NCI-H510A treated with DMSO at 0.1 percent for 48 hours (cell line): ENCODE data around the gene GPRIN3.

ENCODE experiments used
- DNase-seq: peaks from one replicate; lab custom pipeline; 2025; lab: John Stamatoyannopoulos, UW

GPRIN3 gene

DNA sequence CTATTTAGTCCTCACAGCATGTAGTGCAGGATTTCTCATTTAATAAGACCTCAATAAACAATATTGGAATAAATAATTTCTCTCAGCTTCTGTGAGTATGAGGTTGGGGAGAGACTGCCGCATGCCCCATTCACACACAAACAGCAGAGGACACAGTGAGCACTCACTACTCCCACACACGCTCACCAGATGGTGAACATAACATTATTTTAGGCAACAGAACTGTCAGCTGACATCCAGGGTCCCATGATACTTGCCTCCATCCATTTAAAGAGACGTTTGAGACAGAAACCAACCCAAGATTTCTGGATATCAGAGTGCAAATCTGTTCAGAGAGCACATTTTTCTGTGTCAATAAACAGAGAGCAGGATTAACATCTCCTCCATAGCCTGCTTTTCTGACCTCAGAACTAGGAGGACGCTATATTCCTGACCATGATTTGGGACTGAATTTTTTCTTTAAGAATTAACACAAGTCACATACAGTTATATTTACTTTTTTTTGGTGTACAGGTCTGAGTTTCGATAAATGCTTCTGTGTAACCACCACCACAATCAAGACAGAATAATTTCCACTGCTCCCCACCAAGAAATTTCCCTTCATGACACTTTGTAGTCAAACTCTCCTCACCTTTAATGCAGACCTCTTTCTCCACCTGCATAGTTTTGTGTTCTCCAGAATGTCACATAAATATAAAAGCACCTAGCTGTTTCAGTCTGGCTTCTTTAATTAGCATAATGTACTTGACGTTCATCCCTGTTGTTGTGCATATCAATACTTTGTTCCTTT lies 16.7 kb downstream of the GPRIN3 start:
- no peak for DNase-seq

DNA sequence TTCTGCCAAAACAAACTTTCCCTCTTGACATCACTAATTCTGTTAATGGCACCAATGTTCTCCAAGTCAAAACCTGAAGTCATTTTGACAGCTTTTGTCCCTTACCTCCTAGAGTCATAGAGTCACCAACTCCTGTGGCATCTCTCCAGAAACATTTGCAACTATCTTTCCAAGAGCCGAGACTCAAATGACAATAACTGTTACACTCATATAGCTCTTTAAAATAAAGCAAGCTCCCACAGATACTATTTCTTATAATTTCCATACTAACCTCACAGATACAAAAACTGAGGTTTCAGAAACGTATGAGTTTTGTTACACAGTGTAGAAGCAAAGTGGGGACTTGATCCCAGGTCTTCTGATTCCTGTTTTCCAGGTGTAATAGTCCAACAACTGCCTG lies 18.3 kb downstream of the GPRIN3 start:
- DNase-seq = no peak

DNA sequence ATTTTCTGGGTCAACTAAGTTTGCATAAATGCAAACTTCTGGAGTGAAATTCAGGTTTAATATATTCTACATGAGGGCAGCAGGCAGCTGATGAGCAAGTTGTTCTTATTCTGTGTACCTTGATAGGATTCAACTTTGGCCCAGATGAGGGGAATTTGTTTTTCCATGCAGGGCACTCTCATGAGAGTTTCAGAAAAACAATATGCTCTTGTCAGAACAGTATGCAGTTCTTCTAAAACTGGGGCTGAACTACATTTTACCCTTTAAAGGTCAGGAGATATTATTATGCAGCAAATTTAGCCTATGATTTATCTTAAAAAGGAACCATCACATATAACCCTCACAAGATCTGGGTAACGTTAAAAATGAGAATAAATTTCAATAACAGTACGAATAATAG lies 19.2 kb downstream of the GPRIN3 start:
- no peak for DNase-seq

DNA sequence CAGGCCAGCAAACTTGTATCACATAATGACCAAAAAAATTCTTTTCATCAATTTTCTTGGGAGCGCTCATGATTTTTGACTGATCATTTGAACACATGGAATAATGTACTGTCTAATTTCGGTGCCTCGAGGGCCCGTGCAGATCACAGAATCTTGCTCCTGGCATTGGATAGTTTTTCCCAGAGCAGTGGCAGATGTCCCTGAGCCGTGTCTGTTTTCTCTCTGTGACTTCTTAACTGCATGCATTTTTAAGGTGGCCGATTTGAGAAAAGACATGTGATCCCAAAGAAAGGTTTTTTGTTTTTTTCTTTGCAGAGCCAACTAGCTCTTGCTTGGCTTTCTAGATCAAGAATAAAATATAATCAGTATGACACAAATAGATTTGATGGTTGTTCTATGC lies 19.7 kb downstream of the GPRIN3 start:
- DNase-seq = no peak

DNA sequence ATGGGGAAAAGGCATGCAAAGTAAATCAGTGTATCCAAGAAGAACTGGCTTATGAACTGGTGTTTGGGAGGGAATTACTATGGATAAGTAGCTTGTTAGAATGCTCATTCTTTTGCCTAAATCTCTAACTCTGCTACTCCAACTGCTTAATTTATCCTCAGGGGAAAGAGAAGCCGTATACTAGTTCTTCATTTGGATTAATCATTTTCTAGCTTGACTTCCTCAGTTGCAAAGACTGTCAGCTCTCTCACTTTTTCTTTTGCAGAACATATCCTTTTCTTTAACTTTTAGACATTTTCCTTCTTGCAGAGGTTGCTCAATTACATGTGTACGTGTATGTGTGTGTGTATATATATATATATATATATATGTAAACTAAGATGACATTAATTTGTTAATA lies 21.9 kb downstream of the GPRIN3 start:
- DNase-seq = no peak

DNA sequence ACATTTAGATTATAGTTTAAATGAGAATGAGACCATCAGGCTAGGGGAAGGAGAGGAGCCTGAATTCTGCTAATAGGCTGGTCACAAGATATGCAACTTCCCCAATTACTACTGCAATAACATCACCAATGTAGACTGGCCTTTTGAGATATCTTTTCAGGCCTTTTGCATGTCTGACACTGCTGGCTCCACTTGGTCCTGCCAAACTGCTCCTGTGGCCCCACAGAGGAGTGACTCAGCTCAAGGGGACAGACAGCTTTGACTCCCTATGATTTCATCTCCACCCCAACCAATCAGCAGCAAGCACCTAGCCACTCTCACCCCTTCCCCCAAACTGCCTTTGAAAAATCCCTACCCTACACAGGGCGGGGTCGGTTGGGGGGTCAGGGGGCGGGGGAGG lies 22.8 kb downstream of the GPRIN3 start:
- no peak for DNase-seq

DNA sequence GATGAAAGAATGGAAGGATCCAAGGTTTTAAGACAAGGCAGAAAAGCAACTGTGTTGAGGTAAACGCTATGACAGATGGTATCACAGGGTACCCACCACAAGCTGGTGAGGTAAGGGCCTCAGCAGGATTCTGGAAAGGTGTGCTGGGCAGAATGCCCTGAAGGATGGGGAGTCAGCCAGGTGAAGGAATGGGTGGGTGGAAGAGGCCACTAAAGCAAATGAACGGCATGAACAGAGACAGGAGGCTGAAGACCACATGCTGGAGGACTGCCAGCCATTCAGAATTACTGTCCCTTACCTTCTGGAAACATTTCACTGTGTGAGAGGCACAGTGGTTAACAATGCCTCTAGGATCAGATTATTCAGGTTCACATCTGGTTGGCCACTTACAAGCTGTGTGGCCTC lies 23.6 kb downstream of the GPRIN3 start:
- no peak for DNase-seq

DNA sequence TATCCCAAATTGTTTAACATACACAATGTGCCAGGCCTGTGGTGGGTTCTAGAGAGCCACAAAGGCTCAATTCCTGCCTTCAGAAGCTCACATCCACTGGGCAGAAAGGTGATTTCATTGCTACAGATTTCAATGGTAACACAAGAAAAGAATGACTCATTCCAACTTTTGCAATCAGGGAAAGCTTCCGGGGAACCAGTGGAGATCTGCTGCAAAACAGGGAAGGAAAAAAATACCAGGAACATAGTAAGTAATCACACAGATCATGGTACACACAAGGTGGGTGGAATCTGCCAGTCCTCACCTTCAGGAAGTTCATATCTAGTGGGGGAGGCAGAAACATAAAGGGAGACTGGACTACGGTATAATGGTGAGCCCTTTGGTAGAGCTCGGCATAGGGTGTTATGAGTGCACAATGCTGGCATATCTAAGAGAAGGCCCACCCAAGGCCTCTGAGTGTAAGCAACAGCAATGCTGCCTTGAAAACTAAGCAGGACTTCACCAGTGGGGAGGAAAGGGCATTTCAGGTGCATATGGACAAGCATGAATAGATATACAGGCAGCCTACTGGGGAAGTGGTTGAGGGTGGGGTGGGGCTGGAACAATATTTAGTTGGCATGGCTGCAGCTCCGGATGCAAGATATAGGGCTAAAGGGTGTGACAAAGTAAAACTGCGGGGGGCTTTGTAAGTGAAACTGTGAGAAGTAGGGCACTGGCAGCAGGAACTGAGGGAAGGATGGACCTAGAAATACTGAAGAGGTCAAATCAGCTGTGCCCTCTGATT lies 24.2 kb downstream of the GPRIN3 start:
- DNase-seq = no peak

DNA sequence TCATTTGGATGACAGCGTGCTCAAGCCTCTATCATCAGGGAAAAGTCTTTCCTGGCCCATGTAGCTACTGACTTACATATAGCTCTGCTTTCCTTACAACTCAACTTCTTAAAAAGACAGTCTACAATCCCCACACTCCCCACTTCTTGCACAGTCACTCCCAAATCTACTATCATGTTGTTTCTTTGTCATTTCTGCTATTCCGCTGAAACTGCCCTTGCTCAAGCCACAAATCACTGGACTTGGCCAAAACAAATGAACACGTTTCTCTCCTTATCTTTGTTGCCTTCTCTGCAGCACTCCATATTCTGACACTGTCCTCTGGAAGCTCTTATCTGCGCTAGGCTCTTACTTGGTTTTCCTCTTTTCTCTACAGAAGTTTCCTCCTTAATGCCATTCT lies 28.2 kb downstream of the GPRIN3 start:
- no peak for DNase-seq

DNA sequence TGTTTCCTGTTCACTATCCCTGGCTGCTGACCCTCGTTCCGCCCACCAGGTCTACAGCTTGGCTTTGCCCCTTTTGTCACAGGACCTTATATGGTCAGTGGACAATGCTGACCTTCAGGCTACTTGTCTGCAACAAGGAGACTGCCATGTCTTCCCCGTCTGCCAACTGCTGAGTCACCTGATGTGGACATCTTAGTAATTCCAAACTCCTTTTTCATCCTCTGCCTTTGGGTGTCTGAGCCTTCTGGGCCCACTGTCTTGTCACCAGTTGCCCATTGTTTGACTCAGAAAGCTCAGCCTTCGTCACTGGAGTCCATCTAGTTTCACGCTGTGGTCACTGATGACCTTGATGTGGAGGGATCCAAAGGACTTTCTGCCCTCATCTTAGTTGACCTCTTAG lies 30.2 kb downstream of the GPRIN3 start:
- no peak for DNase-seq

DNA sequence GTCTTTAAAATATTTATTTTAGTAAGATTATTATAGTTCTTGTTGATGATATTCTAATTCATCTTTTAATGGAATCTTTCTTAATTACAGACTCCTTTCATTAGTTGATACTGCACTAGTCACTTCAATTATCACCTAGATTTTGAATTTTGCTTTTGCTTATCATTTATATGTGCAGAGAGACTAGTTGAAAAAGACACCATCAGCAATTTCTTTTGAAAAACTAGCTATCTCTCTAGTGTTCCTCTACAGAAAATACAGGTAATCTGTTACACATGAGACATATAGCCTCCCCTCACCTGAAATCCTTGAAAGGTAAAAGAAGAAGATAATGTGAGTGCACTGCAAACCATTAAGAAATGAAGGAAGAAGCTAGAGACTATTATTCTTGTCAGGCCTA lies 31.3 kb downstream of the GPRIN3 start:
- no peak for DNase-seq

DNA sequence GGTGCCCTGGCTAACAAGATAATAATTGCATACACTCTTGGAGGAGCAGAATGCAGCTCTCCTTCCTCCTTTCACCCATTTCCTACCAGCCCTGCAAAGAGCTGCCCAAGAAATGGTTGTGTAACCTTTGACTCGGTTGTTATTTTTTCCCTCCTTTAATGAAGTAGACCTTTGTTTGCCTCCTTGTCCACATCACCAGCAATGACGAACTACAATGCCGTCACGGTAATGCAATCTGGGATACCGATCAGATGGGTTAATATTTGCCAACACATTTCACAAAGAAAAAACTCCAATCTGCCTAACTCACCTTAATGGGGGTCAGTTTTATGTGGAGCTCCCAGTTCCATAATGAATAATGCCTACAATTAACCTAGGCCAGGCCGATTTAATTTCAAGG lies 32.0 kb downstream of the GPRIN3 start:
- no peak for DNase-seq

DNA sequence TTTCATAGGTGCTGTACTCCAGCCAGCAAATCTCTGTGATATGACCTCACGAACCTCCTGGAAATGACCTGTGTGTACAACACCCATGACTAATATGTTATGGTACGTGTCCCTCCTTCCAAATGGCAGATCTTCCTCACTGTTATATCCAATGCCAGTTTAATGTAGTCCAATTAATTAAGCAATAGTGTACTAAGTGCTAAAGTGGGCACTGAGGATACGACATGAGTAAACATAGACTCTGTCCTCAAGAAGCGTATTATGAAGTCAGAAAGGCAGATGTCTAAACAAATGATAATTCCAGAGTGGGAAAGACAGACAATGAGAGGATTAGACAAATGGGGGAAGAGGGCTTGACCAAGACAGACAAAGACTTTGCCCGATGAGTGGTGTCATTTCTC lies 33.9 kb downstream of the GPRIN3 start:
- DNase-seq = peak; percentile 38

DNA sequence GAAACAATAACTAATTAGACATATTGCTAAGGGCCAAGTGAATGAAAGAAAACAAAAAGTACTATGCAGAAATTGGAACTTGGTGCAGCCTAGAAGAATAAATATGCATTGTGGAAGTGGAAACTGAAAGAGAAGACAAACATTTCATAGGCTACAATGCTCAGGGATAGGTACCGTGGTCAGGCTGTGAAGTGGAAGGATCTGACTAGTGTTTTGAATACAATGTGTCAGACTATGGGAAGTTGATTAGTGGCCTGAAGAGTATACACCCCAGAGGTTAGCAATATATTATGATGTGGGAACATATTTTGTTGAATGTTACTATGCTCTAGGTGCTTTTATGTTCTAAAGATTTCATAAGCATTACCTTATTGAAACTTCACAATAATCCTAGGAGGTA lies 36.8 kb downstream of the GPRIN3 start:
- DNase-seq = peak; percentile 5

DNA sequence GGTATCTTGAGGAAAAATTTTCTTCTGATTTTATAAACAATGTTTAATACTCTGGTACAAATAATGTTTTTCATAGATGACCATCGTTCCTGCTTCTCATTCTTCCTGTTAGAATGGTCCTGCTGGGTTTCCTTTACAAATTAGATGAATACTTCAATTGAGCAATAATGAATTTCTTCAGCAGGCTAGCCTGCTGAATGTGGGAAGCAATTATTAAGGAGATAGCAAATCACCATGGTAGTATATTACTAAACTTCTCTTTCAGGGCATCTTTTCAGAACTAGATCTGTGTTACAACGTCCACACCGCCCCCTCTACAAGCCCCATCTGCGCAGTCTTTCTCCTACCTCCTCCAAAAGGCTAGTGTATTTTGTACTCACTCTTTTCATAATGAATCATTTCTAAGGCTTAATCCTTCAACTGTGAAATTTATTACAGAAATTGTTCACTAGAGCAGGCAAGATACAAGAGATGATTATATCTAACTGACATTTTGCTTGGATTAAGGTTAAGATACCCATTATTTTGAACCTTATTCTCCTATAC lies 38.4 kb downstream of the GPRIN3 start:
- no peak for DNase-seq

DNA sequence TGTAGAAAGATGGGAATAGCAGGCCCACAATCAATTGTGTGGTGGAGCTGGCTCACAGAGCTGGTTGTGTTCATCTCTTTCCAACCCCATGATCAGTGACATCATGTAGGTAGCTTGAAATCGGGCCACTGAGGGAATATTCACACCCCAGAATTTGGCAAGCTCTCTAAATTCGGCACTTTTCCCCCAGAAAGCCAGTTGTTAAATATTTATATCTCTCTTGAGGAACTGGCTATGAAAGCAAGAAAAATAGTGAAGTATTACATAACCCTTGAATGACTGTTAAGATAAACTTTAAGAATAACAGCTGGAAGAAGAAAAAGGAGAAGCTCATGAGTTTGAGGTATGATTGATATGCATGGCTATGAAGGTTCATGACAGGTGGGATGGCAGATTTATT lies 38.9 kb downstream of the GPRIN3 start:
- DNase-seq = no peak

DNA sequence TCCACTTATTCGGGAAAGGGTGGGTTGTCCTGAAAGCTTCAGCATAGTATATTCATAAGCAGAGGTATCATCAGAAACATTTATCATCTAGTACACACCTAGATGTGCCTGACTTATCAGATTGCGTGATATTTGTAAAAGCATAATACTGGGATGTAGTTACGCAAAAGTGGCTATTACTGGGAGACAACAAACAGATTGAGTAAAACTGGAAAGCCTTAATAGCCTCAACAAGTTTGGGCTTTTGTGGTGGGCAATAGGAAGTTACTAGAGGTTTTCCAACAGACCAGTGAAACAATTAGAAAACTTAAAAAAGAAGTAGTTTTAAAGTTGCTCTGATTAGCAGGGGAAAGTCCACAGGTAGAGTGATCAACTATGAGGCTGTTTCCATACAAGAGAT lies 39.8 kb downstream of the GPRIN3 start:
- DNase-seq = no peak

DNA sequence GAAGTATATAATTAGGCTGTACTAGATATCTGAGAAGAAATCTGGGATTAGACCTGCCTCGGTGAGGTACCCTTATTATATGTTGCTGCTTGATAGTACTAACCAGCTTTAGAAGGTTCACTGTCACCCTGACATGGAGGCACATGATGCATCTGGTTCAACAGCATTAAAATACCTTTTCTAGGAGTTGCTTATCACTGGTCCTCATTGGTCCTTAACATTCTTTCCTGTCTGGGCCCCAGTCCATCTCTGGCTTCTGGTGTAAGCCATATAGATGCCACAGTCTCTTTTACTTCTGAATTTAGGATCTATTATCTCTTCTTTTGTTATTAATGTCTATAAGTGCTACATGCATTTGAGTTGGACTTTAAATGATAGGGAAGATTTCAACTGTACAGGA lies 40.2 kb downstream of the GPRIN3 start:
- DNase-seq = no peak

DNA sequence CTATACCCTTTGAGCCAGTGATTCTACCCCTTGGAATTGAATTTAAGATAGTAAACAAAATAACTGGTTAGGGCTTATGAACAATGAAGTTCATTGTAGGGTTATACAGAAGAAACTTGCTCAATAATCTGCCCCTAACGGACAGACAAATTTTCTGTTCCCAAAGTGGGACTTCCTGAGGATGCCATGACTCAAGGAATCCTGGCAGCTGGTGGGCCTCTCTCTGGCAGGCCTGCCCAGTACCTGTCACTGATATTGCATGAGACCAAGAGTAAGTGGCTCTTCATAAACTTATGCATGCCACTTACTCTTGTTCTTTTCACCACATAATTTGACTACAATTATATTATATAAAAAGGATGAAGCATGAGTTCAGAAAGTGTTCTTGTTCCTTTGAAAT lies 41.5 kb downstream of the GPRIN3 start:
- no peak for DNase-seq

DNA sequence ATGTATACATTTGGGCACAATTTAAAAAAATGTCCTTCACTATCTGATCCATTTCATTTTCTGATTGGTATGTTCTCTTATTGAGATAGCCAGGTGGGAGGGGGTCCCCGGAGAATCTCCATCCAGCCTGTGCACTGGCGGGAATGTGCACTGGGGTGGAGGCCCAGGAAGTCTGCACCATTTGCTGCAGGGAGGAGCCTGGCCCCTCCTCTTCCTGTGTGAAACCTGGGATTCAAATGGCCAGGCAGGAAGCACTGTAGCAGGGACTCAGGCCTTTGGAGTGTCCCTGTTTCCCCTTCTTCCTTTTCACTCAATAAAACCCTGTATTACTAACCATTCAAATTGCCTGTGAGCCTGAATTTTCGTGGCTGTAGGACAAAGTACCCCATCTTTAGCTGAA lies 44.3 kb downstream of the GPRIN3 start:
- DNase-seq = no peak

DNA sequence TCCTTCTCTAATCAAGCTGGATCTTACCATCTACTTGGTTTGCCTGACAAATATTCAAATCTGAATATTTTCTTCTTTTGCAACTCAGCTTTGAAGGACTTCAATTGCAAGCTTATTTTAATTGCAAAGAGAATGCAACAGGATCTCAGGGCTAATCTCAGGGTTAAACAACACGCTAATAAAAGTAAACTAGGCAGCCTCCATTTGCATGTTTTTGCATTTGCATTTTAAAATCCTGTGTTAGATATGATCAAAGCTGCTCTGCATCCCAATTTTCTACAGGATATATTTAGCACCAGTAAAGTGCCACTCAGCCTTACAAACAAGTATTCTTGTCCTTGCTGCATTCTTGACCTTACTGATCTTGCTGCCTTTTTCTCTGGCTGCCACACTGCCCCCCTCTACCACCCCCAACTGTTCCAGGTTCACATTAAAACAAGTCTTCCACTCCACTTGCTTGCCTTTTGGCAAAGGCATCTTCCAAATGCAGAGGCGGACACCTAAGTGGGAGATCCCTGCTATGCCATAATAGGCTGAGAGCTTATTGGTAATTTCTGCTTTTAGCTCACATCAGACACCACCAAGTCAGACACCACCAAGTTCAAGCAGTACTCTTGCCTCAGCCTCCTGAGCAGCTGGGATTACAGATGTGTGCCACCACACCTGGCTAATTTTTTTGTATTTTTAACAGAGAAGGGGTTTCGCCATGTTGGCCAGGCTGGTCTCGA lies 48.1 kb downstream of the GPRIN3 start:
- no peak for DNase-seq

DNA sequence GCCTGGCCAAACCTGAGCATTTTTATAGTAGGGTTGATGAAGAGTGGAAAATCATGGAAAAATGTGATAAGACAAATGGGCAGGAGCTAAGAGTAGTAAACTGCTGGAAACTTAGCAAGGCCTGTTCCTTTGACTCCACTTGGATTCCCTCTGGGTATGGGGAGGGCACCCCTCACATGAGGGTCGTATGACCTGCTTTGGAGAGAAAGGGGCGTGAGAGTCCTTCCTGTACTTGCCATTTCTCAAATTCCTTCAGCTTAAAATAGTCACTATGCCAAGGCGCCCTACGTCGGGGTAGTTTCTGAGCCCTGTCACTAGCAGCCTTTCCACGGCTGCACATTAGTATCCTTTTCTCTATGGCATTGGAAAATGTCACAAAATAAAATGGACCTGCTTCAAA lies 49.1 kb downstream of the GPRIN3 start:
- DNase-seq = no peak

DNA sequence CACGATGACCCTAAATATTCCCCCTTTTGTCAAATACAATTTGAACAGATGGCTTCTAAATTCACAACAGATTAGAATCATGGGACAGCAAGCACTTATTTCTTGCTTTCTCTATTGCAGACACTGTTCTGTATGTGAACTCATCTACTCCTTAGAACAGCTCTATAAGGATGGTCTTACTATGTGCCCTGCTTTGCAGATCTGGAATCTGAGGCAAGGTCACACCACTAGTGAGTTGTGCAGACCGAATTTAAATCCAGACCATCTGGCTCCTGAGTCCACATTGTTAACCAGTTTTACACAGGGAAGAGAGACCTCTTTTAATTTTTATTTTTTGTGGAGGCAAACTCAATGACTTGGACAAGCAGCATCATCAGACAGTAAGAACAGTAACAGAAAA lies 50.2 kb downstream of the GPRIN3 start:
- DNase-seq = no peak
